IPS-18c (cell line): ENCODE data around the gene SLC22A4.
A peak's percentile ranks its signal among the peaks of the same experiment; 100 is the strongest.

Experiments
- H3K4me3 ChIP-seq: 2 replicates; pipeline ENCODE4 v1.7.0; 2013; ENCODE audit warnings: low read depth, mild to moderate bottlenecking, low read length, moderate library complexity; ENCODE audit not compliant: insufficient read depth
- H3K9me3 ChIP-seq: one replicate; pipeline ENCODE4 v1.6.1; 2013; ENCODE audit warnings: mild to moderate bottlenecking, low read length, moderate library complexity; ENCODE audit not compliant: control insufficient read depth, insufficient read depth

SLC22A4 gene

GRCh38 chr5:132354381-132355139 is 60.4 kb downstream of the SLC22A4 start:
- Histone ChIP-seq H3K4me3 (no peak overlapping the region), H3K9me3 (peaks cover 5% of the 10 kb centered on the region)

- no peak overlapping the region for H3K4me3 ChIP-seq
Measured at GRCh38 chr5:132355140-132355765, 61.1 kb downstream of the SLC22A4 start.

GRCh38 chr5:132358775-132359174 is 64.6 kb downstream of the SLC22A4 start:
- no peak overlapping the region for H3K4me3 ChIP-seq

More at GRCh38 chr5:132355140-132355765, 61.1 kb downstream of the SLC22A4 start:
- H3K9me3 ChIP-seq: peaks cover 2% of the 10 kb centered on the region

DNA sequence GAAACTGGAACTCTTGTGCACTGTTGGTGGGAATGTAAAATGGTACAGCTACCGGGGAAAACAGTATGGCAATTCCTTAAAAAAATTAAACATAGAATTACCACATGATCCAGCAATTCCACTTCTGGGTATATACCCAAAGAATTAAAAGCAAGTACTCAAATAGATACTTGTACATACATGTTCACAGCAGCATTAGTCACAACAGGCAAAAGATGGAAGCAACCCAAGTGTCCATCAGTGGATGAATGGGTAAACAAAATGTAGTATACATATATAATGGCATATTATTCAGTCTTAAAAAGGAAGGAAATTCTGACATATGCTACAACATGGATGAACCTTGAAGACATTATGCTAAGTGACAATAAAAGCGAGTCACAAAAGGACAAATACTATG is 67.9 kb downstream of the SLC22A4 start:
- no peak overlapping the region for H3K4me3 ChIP-seq
- no peaks in the 10 kb centered on the region for H3K9me3 ChIP-seq

More at GRCh38 chr5:132358775-132359174, 64.6 kb downstream of the SLC22A4 start:
- H3K9me3 ChIP-seq: no peaks in the 10 kb centered on the region

DNA sequence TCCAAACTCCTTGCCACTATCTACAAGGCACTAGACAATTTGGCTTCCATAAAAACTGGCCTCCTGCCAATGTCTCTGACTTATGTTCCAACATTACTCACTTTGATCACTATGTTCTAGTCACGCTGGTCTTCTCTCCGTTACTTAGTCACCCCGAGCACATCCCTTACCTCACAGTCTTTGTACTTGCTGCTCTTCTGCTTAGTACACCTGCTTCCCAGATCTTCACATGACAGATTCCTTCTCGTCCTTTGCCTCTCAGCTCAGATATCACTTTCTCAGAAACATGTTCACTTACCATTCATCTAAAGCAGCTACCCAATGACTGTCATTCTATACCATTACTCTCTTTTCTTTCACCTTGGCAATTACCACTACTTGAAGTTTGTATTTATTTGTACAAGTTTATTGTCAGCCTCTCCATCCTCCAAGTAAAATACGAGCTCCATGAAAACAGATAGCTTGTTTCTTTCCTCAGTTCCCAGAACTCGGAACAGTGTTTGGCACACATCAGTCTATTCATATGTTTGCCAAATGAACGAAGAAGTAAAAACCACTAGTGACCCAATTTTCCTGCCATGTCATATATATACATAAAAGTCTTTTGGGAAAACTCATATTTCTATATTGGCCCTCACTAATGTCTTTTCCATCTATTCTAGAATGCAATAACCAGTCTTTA is 69.4 kb downstream of the SLC22A4 start:
- H3K4me3 ChIP-seq: no peak overlapping the region
- no peaks in the 10 kb centered on the region for H3K9me3 ChIP-seq

- no peak overlapping the region for H3K4me3 ChIP-seq
- H3K9me3 ChIP-seq: no peaks in the 10 kb centered on the region
Measured at GRCh38 chr5:132364319-132364718, 70.1 kb downstream of the SLC22A4 start.

DNA sequence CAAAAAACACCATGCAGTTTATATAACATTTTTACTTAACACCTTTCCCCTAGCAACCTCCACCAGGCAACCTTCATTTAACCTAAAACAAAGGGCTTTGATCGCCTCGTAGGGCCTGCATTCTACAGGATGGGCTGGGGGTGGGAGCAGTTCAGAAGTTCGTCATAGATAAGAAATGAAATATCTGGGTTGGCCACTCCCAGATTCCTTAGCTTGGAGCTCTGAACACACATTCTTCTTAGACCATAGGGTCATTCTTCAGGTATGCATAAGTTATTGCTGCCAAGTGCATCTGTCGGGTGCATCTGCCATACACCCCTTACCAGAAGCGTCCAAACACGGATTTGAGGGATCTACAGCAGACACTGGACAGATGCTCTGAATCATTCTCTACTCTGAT is 71.0 kb downstream of the SLC22A4 start:
- H3K4me3 ChIP-seq: no peak overlapping the region
- H3K9me3 ChIP-seq: no peaks in the 10 kb centered on the region

GRCh38 chr5:132368186-132368585 is 74.0 kb downstream of the SLC22A4 start:
- Histone ChIP-seq H3K4me3 (no peak overlapping the region), H3K9me3 (no peaks in the 10 kb centered on the region)

DNA sequence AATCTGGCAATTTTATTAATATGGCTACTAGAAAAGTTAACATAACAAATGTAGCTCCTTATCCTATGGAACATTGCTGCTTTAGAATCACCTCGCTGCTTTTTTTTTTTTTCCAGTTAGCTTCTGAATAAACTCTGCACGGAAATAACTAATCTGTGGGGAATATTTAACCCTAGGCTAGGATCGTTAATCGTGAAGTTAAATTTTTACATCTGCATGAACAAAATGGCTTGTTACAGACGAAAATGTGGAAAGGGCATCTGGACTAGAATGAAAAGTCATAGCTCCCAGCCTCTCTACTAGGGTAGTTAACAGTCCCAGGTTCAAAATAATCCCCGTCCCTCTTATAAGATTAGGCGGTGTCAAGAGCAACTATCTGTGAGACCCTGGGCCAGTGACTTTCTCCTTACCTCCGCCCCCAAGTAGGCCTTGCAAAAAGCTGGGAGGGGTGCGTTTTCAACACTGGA is 74.8 kb downstream of the SLC22A4 start:
- Histone ChIP-seq H3K9me3 (no peaks in the 10 kb centered on the region), H3K4me3 (peak overlapping the region; percentile 71)

GRCh38 chr5:132369474-132370180 is 75.4 kb downstream of the SLC22A4 start, which contains the start of gene SLC22A5:
TSS of gene SLC22A5 (plus strand) at chr5:132369710. CDS start at chr5:132369973, 263 bp downstream.
- Histone ChIP-seq H3K4me3 (peak within 1 kb of the TSS; percentile 71), H3K9me3 (no peaks in the 10 kb centered on the region)

GRCh38 chr5:132370181-132370970 is 76.2 kb downstream of the SLC22A4 start:
- Histone ChIP-seq H3K9me3 (no peaks in the 10 kb centered on the region), H3K4me3 (peak overlapping the region; percentile 71)

- Histone ChIP-seq H3K4me3 (no peak overlapping the region), H3K9me3 (no peaks in the 10 kb centered on the region)
Measured at GRCh38 chr5:132370971-132371602, 76.9 kb downstream of the SLC22A4 start.

GRCh38 chr5:132371603-132371994 is 77.4 kb downstream of the SLC22A4 start:
- no peaks in the 10 kb centered on the region for H3K9me3 ChIP-seq
- H3K4me3 ChIP-seq: no peak overlapping the region

- H3K9me3 ChIP-seq: no peaks in the 10 kb centered on the region
- H3K4me3 ChIP-seq: no peak overlapping the region
Measured at GRCh38 chr5:132372127-132372526, 77.9 kb downstream of the SLC22A4 start.

- H3K9me3 ChIP-seq: no peaks in the 10 kb centered on the region
- no peak overlapping the region for H3K4me3 ChIP-seq
Measured at GRCh38 chr5:132372542-132372941, 78.3 kb downstream of the SLC22A4 start.

DNA sequence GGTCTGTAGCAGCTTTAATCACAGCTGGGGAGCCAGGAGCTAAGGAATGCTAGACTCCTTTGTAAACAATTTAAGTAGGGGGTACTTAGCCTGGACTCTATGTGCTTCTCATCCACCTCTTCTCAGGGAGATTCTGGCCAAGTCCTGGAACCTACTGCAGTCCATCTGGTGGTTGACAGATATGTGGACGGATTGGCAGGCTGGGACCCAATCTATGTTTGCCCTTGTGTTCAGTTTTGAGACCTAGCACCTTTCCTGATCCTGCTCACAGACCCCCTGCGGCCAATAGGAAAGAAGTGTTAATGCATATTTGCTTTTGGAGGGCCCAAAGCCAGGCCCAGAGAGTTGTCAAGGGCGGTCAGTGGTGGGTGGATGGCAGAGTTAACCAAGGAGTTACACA is 81.8 kb downstream of the SLC22A4 start:
- no peaks in the 10 kb centered on the region for H3K9me3 ChIP-seq
- no peak overlapping the region for H3K4me3 ChIP-seq
